ES-I3 (cell line): Measurements from ENCODE around the gene AADAC.
"Not testable (repeated sequence)": the region's sequence is repeated elsewhere in the genome, so short reads cannot be mapped to it uniquely, and the experiment has no call there.

Experiments
- H3K36me3 ChIP-seq: 2 replicates; pipeline ENCODE4 v1.6.1; 2013; ENCODE audit warnings: mild to moderate bottlenecking, low read length, control low read depth, moderate library complexity; ENCODE audit not compliant: insufficient read depth
- H3K4me1 ChIP-seq: 2 replicates; pipeline ENCODE4 v1.6.1; 2013; ENCODE audit warnings: mild to moderate bottlenecking, control low read depth, low read length; ENCODE audit not compliant: insufficient read depth
- H3K9ac ChIP-seq: 2 replicates; pipeline ENCODE4 v1.6.1; 2013; ENCODE audit warnings: low read depth, mild to moderate bottlenecking, low read length, moderate library complexity
- H3K9me3 ChIP-seq: 2 replicates; pipeline ENCODE4 v1.6.1; 2013; ENCODE audit warnings: mild to moderate bottlenecking, low read length, moderate library complexity; ENCODE audit not compliant: control insufficient read depth, insufficient read depth

AADAC gene

DNA sequence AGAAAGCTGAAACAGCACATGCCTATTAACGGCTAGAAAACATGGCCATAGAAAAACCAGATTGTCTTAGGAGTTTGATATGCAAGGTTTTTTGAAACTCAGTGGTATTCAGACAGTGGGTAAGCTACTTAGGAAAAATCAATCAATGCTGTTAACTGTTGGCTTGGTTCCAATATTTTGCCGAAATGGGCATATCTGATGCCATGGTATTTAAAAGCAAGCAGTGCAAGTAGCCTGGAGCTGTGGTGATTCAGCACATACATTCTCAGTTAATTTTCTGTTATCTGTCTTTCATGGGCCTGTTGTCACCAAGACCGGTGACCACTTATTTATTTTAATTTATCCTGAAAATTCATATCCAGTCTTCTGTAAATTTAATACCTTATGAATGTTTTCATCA is 42.2 kb downstream of the AADAC start:
- Histone ChIP-seq H3K9ac (no peak overlapping the region), H3K36me3 (no peaks in the 10 kb centered on the region), H3K4me1 (no peaks in the 10 kb centered on the region), H3K9me3 (no peaks in the 10 kb centered on the region)

DNA sequence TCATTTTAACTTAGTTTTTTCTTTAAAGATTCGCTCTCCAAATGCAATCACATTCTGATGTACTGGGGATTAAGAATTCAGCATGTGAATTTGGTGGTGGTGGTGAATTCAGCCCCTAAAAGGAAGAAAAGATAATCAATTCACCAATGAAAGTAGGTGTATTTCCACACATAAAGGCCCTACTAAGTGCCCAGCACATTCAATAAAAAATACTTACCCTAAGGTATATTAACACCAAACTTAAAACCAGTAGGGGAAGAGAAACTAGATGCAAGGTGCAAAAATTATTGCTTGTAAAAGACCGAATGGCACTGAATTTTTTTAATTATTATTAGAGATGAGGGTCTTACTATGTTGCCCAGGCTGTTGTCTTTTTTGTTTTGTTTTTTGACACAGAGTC is 42.7 kb downstream of the AADAC start:
- no peaks in the 10 kb centered on the region for H3K9me3 ChIP-seq
- H3K9ac ChIP-seq = no peak overlapping the region
- H3K36me3 ChIP-seq = no peaks in the 10 kb centered on the region
- no peaks in the 10 kb centered on the region for H3K4me1 ChIP-seq

DNA sequence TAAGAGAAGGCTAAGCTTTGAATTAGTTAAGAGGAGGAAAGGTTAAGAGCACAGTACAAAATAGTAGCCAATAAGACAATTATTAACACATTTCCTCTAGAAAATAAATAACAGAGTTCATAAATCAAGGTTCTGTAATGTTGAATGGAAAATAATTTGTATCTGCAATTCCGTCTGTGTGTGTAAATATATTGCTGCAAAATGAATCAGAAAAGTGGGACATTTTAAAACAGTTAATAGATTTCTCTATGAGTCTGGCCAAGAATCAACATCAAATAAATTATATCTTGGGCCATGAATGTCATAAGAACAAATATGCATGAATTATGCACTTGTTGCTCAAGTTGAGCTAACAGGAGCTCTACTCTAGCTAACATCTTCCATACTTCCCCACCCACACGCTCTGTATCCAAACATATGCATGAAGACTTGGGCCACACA is 45.3 kb downstream of the AADAC start:
- Histone ChIP-seq H3K36me3 (no peaks in the 10 kb centered on the region), H3K9me3 (no peaks in the 10 kb centered on the region), H3K9ac (no peak overlapping the region), H3K4me1 (no peaks in the 10 kb centered on the region)

DNA sequence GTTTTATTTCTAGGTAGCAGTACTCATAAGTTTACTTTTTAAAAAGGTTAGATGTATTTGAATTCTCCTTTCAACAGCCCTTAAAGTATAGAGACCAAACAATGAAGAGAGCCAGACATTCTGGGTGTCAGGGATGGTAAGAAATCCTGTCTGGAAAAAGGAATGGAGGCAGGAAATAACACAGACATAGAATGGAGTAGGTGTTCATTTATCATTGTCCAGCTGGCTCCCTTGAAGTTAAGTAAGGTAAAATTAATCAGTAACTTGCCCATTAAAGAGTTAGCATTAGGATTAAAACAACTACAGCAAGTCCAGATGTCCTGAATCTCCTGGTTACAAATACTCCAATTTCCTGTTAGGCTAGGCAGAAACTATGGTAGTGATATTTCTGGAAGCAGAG is 46.0 kb downstream of the AADAC start:
- Histone ChIP-seq H3K36me3 (no peaks in the 10 kb centered on the region), H3K9me3 (no peaks in the 10 kb centered on the region), H3K9ac (no peak overlapping the region), H3K4me1 (no peaks in the 10 kb centered on the region)

DNA sequence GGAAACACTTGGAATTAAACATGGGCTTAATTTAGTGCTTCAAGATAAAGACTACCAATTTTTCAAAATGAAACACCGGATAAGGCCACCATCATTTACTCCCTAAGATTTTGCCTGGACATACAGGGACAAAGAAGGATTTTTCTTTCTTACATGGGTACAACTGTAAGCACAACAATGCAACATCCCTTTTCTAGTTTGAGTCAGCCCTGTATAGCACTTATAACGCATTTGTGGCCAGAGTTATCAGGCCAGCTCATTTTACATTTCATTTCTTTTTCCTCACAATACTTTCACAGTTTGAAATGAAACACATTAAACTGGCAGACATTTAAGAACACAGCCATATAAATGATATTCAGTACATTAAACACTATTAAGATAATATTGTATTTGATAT is 49.7 kb downstream of the AADAC start:
- no peaks in the 10 kb centered on the region for H3K4me1 ChIP-seq
- H3K9ac ChIP-seq = no peak overlapping the region
- H3K36me3 ChIP-seq = no peaks in the 10 kb centered on the region
- H3K9me3 ChIP-seq = no peaks in the 10 kb centered on the region

DNA sequence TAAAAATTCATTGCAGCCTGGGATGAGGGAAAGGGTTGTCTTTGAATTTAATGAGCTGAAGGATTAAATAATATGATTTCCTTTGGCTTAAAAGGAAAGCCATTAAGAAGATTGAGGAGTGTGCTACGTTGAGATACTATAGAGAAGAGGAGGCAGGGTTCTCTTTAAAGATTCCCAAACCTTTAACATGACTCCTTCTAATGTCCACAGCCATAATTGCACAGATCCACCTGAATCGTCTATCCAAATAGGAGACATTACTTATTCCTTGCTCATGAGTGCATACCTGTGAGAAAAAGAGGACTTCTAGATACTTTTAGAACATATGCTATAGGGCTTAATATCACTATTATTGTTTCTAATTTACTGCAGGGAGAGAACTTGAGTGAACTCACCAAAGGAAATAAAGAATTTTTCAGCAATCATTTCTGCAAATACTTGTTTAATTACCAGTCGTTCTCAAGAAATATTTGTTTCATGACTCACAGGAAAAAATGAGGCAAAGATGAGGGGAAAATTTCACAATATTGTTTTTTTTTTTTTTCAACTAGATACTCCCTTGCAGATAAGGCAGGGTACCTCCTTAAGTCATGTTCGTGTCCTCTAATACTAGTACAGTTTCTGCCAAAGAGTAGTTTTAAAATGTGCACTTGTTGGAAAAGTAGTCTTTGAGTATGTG is 50.6 kb downstream of the AADAC start:
- no peaks in the 10 kb centered on the region for H3K36me3 ChIP-seq
- no peak overlapping the region for H3K9ac ChIP-seq
- no peaks in the 10 kb centered on the region for H3K4me1 ChIP-seq
- H3K9me3 ChIP-seq = no peaks in the 10 kb centered on the region

DNA sequence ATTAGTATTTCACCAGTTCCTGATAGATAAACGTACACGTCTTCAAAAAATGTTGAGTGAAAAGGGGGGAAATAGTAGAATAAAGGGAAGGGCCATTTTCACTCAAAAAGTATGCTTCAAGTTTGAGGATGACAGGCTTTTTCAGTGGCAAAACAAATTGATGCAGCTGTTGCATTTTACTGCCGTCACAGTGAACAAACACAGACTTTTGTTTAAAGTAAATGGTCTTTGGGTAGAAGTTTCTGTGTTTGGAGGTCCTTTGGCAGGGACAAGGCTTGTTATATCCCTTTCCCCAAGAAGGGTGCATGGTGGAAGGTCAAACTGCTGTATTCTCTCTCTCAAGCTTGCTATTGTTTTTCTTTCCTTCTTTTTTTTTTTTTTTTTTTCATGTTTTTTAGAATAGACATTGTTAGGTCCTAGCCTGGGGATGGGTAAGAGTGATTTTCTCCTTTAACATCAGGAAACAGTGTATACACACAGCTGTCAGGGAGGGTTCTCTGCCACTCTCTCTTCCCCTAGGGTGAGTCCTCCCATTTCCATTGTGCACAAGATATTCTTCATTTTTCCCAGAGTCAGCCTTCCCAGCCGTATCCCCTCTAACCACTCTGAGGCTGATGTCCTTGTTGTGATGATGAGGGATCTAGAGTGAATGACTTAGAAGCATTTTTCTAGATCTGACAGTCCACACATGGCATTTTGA is 52.9 kb downstream of the AADAC start:
- Histone ChIP-seq H3K4me1 (no peaks in the 10 kb centered on the region), H3K36me3 (no peaks in the 10 kb centered on the region), H3K9me3 (no peaks in the 10 kb centered on the region), H3K9ac (no peak overlapping the region)

DNA sequence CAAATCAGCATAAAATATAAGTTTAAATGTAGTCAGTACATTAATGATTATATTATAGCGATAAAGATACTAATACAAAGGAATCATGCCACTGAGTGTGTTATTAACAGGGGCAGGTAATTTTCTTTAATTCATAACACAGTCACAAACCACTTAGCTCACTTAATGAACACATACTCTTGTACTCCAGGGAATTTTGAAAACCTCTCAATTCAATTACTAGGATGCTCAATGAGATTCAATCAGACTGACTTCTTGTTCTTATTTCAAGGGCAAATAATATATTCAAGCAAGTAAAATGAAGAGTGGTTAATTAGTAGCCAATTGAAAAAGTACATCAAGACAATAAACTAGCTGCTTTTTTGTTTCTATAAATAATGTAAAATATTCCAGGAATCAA is 53.8 kb downstream of the AADAC start:
- H3K36me3 ChIP-seq = no peaks in the 10 kb centered on the region
- H3K9ac ChIP-seq = no peak overlapping the region
- H3K9me3 ChIP-seq = no peaks in the 10 kb centered on the region
- no peaks in the 10 kb centered on the region for H3K4me1 ChIP-seq

DNA sequence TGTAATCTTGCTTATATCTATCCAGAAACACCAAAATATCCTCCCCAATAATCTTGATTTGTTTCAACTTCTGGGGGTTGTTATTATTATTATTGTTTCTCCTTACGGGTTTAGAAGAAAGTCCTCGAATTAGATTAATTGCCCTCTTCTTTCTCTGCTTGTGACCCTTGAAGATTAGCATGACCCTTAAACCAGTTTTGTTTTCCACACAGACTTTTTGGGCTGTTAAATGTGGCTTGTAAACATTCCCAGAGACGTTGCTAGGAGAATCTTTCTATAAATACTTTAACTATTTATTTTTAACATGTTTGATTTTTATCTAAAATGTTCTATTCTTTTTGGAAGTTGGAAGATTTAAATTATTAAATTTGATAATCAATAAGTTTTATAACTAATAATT is 55.3 kb downstream of the AADAC start:
- H3K9ac ChIP-seq = no peak overlapping the region
- no peaks in the 10 kb centered on the region for H3K36me3 ChIP-seq
- H3K4me1 ChIP-seq = no peaks in the 10 kb centered on the region
- no peaks in the 10 kb centered on the region for H3K9me3 ChIP-seq

DNA sequence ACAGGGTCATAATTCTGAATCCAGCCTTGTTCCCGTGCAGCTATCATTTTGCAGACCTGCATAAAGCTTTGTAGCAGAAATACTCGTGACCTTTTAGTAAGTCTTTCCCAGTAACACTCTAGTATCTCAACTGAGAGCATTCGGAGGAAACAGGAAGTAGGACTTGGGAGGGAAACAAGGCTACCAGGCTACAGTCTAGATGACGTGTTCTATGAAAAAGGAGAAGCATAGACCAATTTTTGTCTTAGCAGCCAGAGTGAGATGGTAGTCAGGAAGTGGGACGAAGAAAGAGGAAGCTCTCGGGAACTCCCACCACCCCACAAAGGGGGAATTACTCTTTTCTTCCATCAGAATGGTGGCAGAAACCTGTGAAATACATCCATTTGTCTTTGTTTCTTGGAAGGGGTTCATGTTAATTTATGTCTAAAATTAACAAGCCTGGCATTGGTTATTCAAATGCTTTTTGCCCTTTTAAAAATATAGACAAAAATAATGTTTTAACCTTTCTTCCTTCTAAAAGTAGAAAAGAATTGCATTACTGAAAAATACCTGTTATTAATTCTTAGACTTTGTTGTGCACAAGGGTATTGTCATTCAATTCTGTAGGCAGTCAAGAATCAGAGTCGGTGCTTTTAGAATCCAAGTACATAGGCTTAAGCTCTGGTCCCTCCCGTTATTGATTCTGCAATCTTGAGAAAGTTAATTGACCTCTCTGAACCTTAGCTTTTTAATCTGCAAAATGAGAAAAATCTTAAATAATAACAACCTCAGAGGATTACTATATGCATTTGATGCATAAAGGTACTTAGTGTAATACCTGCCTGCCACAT is 57.9 kb downstream of the AADAC start:
- Histone ChIP-seq H3K9ac (no peak overlapping the region), H3K36me3 (no peaks in the 10 kb centered on the region), H3K9me3 (no peaks in the 10 kb centered on the region), H3K4me1 (no peaks in the 10 kb centered on the region)

DNA sequence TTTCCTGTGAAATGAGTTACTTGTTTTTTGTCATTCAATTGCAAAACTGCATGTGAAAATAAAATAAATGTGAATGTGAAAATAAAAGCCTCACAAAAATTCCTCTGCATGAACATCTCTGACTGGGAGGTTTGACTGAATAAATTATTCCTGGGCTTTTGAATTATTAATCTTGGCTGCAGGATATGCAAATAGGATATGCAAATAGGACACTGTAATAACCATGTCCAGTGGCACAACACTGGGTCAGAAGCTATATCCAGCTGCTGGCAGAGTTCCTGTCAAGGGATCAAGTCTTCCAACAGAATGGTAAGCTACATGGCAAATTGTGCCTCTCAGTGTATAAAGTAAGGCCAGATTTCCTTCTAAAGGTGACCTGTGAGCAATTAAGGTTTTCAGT is 59.5 kb downstream of the AADAC start, which contains the start of gene SUCNR1:
SUCNR1 (plus strand) TSS at position 246 of the 400 bp plus-strand sequence. CDS start 6,250 bp downstream, outside the sequence.
- Histone ChIP-seq H3K4me1 (no peaks in the 10 kb centered on the region), H3K9me3 (no peaks in the 10 kb centered on the region), H3K36me3 (no peaks in the 10 kb centered on the region), H3K9ac (no peak within 1 kb of the TSS)

DNA sequence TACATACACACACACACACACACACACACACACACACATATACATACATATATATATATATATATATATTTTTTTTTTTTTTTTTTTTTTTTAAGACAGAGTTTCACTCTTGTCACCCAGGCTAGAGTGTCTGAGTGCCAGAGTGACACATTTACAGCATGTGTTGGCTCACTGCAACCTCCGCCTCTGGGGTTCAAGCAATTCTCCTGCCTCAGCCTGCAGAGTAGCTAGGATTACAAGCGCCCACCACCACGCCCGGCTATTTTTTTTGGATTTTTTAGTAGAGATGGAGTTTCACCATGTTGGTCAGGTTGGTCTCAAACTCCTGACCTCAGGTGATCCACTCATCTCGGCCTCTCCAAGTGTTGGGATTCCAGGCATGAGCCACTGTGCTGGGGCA is 60.2 kb downstream of the AADAC start:
- not testable (repeated sequence) for H3K4me1 ChIP-seq, H3K9ac ChIP-seq, H3K36me3 ChIP-seq, H3K9me3 ChIP-seq

DNA sequence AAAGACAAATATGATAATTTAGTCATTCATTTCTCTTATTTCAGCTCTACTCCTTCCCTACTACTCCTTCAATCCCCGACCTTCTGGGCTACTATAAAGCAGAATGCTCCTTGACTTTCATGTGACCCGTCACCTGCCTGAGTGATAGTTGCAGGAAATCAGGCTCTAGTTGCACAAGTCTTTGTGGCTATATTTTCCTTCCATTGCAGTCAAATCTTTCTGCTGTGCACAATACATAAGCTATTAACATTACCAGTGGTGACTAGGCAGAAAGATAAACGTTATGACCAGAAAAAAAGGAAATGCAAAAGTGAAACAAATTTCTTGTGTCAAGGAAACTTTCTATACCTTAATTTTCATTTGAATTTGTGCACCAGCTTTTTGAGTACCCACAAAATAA is 61.8 kb downstream of the AADAC start:
- no peak overlapping the region; the same call in 1 of the 2 replicates for H3K9ac ChIP-seq
- H3K9me3 ChIP-seq = no peaks in the 10 kb centered on the region
- H3K4me1 ChIP-seq = no peaks in the 10 kb centered on the region
- no peaks in the 10 kb centered on the region for H3K36me3 ChIP-seq

DNA sequence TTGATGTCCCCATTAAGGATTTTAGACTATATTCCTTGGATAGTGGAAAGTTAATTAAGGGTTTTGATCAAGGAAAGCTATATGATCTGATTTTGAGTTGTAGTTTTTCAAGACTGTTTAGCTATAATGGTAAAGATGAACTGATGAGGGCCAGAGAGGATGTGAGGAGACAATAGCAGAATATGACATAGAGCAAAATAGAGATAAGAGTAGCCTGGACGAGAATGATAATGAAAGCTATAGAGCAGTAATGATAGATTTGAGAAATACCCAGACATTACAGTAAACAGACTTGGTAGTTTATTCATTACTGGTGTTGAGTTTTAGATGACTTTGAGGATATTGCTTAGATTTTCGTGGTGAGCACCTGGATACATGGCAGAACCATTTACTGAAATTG is 63.4 kb downstream of the AADAC start:
- no peaks in the 10 kb centered on the region for H3K36me3 ChIP-seq
- no peaks in the 10 kb centered on the region for H3K9me3 ChIP-seq
- no peak overlapping the region for H3K9ac ChIP-seq
- H3K4me1 ChIP-seq = no peaks in the 10 kb centered on the region
